Measurements from ENCODE around the gene USP4.
"Not testable (repeated sequence)": the region's sequence is repeated elsewhere in the genome, so short reads cannot be mapped to it uniquely, and the experiment has no call there.

Gene USP4

GRCh38 chr3:49339941-49340800 is at the start of gene USP4:
Gene USP4, minus strand, starts transcription at chr3:49340053. Its CDS starts 29 bp downstream, at chr3:49340024.
- DNase-seq = peak; percentile 80

GRCh38 chr3:49389297-49389696 is 49.4 kb upstream of the USP4 start:
- no peak for DNase-seq

GRCh38 chr3:49388289-49388820 is 48.5 kb upstream of the USP4 start:
- no peak for DNase-seq

GRCh38 chr3:49387721-49388120 is 47.9 kb upstream of the USP4 start:
- no peak for DNase-seq

GRCh38 chr3:49386056-49386756 is 46.4 kb upstream of the USP4 start:
- DNase-seq = no peak

- no peak for DNase-seq
Measured at GRCh38 chr3:49385617-49386016, 45.8 kb upstream of the USP4 start.

- no peak for DNase-seq
Measured at GRCh38 chr3:49383387-49383786, 43.5 kb upstream of the USP4 start.

GRCh38 chr3:49378249-49378895 is 38.5 kb upstream of the USP4 start:
- no peak for DNase-seq

- DNase-seq = no peak
Measured at GRCh38 chr3:49377483-49377882, 37.6 kb upstream of the USP4 start.

GRCh38 chr3:49371946-49372345 is 32.1 kb upstream of the USP4 start:
- DNase-seq = no peak

GRCh38 chr3:49370585-49371290 is 30.9 kb upstream of the USP4 start:
- DNase-seq = no peak

GRCh38 chr3:49362561-49362960 is 22.7 kb upstream of the USP4 start:
- DNase-seq = no peak

GRCh38 chr3:49359623-49360022 is 19.8 kb upstream of the USP4 start:
- DNase-seq = no peak

GRCh38 chr3:49358884-49359225 is 19.0 kb upstream of the USP4 start:
- DNase-seq = no peak

- peak; percentile 90 for DNase-seq
Measured at GRCh38 chr3:49358217-49358883, 18.5 kb upstream of the USP4 start, which contains the start of gene GPX1. Gene GPX1, minus strand, starts transcription at chr3:49358353. Its CDS starts 75 bp downstream, at chr3:49358278.

GRCh38 chr3:49357443-49358216 is 17.8 kb upstream of the USP4 start:
- not testable (repeated sequence) for DNase-seq

- DNase-seq = not testable (repeated sequence)
Measured at GRCh38 chr3:49357095-49357442, 17.2 kb upstream of the USP4 start.

- DNase-seq = no peak
Measured at GRCh38 chr3:49352890-49353421, 13.1 kb upstream of the USP4 start.

GRCh38 chr3:49352281-49352680 is 12.4 kb upstream of the USP4 start:
- DNase-seq = no peak

- DNase-seq = no peak
Measured at GRCh38 chr3:49351521-49352011, 11.7 kb upstream of the USP4 start.

Data from NCI-H2029 (cell line).